H1 (cell line): ENCODE results near the gene PRKAR2B. TPM values are rescaled to one million over a fixed set of nuclear protein-coding genes. Genes with fewer than 3 reads are reported as not detected.

Experiments used
- ATF2 ChIP-seq: IDR thresholded peaks from 2 replicates; pipeline ENCODE4 v1.6.1; 2012; ENCODE audit warnings: low read length, inconsistent platforms
- CBX5 ChIP-seq: fragments of 300-800, 300-1000 bp; sonication (generic); IDR thresholded peaks from 2 replicates; pipeline ENCODE4 v1.7.1; 2016; ENCODE audit warnings: antibody characterized with exemption, low read length, low read depth
- CHD7 ChIP-seq: fragments of 300-600 bp; sonication (generic); IDR thresholded peaks from 2 replicates; pipeline ENCODE4 v1.7.1; 2012; ENCODE audit warnings: low read length, moderate library complexity, mild to moderate bottlenecking, inconsistent platforms; ENCODE audit not compliant: insufficient replicate concordance
- PHF8 ChIP-seq: fragments of 200-600 bp; sonication (generic); conservative IDR thresholded peaks from 2 replicates; pipeline ENCODE4 v1.7.1; 2012; ENCODE audit warnings: low read depth, mild to moderate bottlenecking, inconsistent platforms, low read length, moderate library complexity
- SUZ12 ChIP-seq: fragments of 200-600 bp; sonication (generic); IDR thresholded peaks from 2 replicates; pipeline ENCODE4 v1.6.1; 2012; ENCODE audit warnings: mild to moderate bottlenecking, inconsistent platforms, low read length, moderate library complexity, mixed read lengths
- TCF12 ChIP-seq: IDR thresholded peaks from 2 replicates; pipeline ENCODE4 v1.6.1; 2011; ENCODE audit warnings: low read depth, mild to moderate bottlenecking, low read length
- polyA plus RNA-seq, 7 experiments: library from polyadenylated mRNA; depleted of rRNA in 3 of 7; stranded (reverse) in 5 of 7; unstranded in 2 of 7; fragments of >200 nt in 5 of 7; fragments of 200-250 nt in 2 of 7; gene quantifications; 1 replicate in 5 of 7; 2 replicates in 1 of 7; 4 replicates in 1 of 7; pipeline versions ENCODE4 v1.2.1 to v1.2.3, GENCODE V29; 2011 to 2013; ENCODE audit warnings: missing spikeins in 2 of 7, mixed read lengths in 2 of 7
- total RNA-seq: library from RNA; stranded (reverse); fragmentation: NEBNext Ultra II Directional; extraction: Animal tissue kit (Norgen Biotek cat#: 25700); gene quantifications from 2 replicates; pipeline ENCODE4 v1.2.1, GENCODE V29; 2021

The PRKAR2B gene
- total and polyA plus RNA-seq, 2 of the 8 experiments (the other 6 are each of a cell fraction or from before 2014, with no cell fraction given), result 10.4 to 37.0 TPM

GRCh38 chr7:107041097-107041496, 3.4 kb upstream of the PRKAR2B start (continued):
- no peak for TF ChIP-seq CHD7
- TF ChIP-seq TCF12, result no peak
- no peak for TF ChIP-seq CBX5
- TF ChIP-seq ATF2, result no peak
- TF ChIP-seq PHF8, result no peak
- no peak for TF ChIP-seq SUZ12
